OCI-LY7 (cell line): ENCODE measurements around the gene ZNF423.

Experiments
- CTCF ChIP-seq: fragments of 200-600 bp; sonication (generic); conservative IDR thresholded peaks from 2 replicates; pipeline ENCODE4 v1.5.1; 2014; ENCODE audit warnings: mild to moderate bottlenecking, antibody characterized with exemption, low read length, moderate library complexity, mixed read lengths
- EZH2phosphoT487 ChIP-seq: fragments of 200-600 bp; sonication (generic); IDR thresholded peaks from 2 replicates; pipeline ENCODE4 v1.6.1; 2018; ENCODE audit warnings: low read depth, borderline replicate concordance, mild to moderate bottlenecking, mixed run types, antibody characterized with exemption, low read length, moderate library complexity, mixed read lengths

DNA sequence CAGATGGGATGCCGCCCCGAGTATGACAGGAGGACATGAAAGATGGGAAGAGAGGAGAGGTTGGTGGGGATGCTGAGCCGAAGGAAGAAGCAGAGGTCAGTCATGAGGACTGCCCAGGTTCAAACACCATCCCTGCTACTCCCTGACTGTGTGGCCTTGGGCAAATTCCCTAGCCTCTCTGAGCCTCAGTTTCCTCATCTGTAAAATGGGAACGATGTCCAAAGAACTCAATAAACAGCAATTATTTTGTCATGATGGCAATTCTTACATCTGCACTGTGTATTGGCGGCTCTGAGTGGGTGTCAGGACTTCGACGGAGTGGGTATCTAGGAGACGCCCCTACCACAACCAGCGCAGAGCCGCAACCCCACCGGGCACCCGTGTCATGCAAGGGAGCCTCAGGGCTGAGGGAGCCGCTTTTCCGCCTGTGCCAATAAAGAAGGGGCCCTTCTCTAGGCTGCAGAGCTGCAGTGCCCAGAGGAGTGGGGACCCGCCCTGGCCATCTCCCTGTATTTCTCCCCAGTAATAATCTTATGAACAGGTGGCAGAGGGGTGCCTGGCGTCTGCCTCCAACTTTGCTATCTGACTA lies 173.2 kb downstream of the ZNF423 start:
- TF ChIP-seq CTCF (no peak), EZH2phosphoT487 (no peak)
